ENCODE measurements around the gene DZIP3. TPM values are rescaled to one million over a fixed set of nuclear protein-coding genes. Genes with fewer than 3 reads are reported as not detected.

The DZIP3 gene
- total RNA-seq, 6 experiments from 2014 or later, result 2.2 to 5.2 (median 3.0) TPM

- WGBS (ENCODE audit: insufficient coverage, low coverage, low lambda C conversion rate, missing lambda C conversion rate), result 90% methylated on average over 2 of the region's 2 CpGs
- Histone ChIP-seq H3K36me3 (no peaks in the 10 kb centered on the region), H3K27me3 (no peaks in the 10 kb centered on the region), H3K27ac (no peak overlapping the region), H3K4me1 (no peaks in the 10 kb centered on the region), H3K9me3 (no peaks in the 10 kb centered on the region), H3K4me3 (no peak overlapping the region)
- intact Hi-C loops (cut with DNase I), result no loop called here
- no peak for TF ChIP-seq POLR2A (IDR thresholded peaks at IDR 0.05)
- TF ChIP-seq CTCF (IDR thresholded peaks at IDR 0.05), result no peak
- DNase-seq (no peak), ATAC-seq (no peak)
Measured at GRCh38 chr3:108548886-108549285, 40.6 kb upstream of the DZIP3 start.

- no peak overlapping the region for H3K27ac ChIP-seq
- ATAC-seq, result peak; percentile 55 to 79 (median 72)
- 37% methylated on average over 4 of the region's 4 CpGs for WGBS (ENCODE audit: insufficient coverage, low coverage, low lambda C conversion rate, missing lambda C conversion rate)
Measured at GRCh38 chr3:108552267-108553159, 37.0 kb upstream of the DZIP3 start.

GRCh38 chr3:108554229-108554628, 35.3 kb upstream of the DZIP3 start:
- no peak for DNase-seq
- no peak overlapping the region for H3K4me3 ChIP-seq
- H3K27ac ChIP-seq, result no peak overlapping the region
- ATAC-seq, result peak in 1 of 4 donors; percentile 58
- TF ChIP-seq POLR2A (IDR thresholded peaks at IDR 0.05) (no peak), CTCF (IDR thresholded peaks at IDR 0.05) (no peak)
- peaks cover 0 to 5% (median 0%) of the 10 kb centered on the region in 4 donors for H3K4me1 ChIP-seq
- no peaks in the 10 kb centered on the region for H3K27me3 ChIP-seq
- intact Hi-C loops (cut with DNase I), result no loop called here
- H3K9me3 ChIP-seq, result no peaks in the 10 kb centered on the region
- no peaks in the 10 kb centered on the region for H3K36me3 ChIP-seq

More at GRCh38 chr3:108552267-108553159, 37.0 kb upstream of the DZIP3 start:
- Histone ChIP-seq H3K9me3 (no peaks in the 10 kb centered on the region), H3K36me3 (no peaks in the 10 kb centered on the region), H3K27me3 (no peaks in the 10 kb centered on the region), H3K4me3 (no peak overlapping the region), H3K4me1 (peaks cover 0 to 5% (median 0%) of the 10 kb centered on the region in 4 donors)
- TF ChIP-seq POLR2A (IDR thresholded peaks at IDR 0.05) (no peak), CTCF (IDR thresholded peaks at IDR 0.05) (peak; percentile 56 to 61 (median 57))
- intact Hi-C loops (cut with DNase I), result no loop called here
- DNase-seq, result no peak

GRCh38 chr3:108554913-108555571, 34.5 kb upstream of the DZIP3 start:
- Histone ChIP-seq H3K36me3 (no peaks in the 10 kb centered on the region), H3K9me3 (no peaks in the 10 kb centered on the region), H3K27ac (no peak overlapping the region), H3K4me1 (peaks cover 0 to 5% (median 0%) of the 10 kb centered on the region in 4 donors), H3K27me3 (no peaks in the 10 kb centered on the region), H3K4me3 (no peak overlapping the region)
- 73% methylated on average over 3 of the region's 3 CpGs for WGBS (ENCODE audit: insufficient coverage, low coverage, low lambda C conversion rate, missing lambda C conversion rate)
- peak in 1 of 4 donors; percentile 59 for ATAC-seq
- no peak for DNase-seq
- TF ChIP-seq CTCF (IDR thresholded peaks at IDR 0.05) (no peak), POLR2A (IDR thresholded peaks at IDR 0.05) (no peak)
- intact Hi-C loops (cut with DNase I), result no loop called here

Measured in right lobe of liver (tissue), 6 donors.